A673 (cell line): ENCODE data around the gene UGP2.

ENCODE experiments used
- CTCF ChIP-seq: fragments of 300-800, 200-600 bp; sonication (generic); conservative IDR thresholded peaks from 2 replicates; pipeline ENCODE4 v1.5.1; 2017; ENCODE audit warnings: low read depth, mild to moderate bottlenecking, antibody characterized with exemption, low read length, moderate library complexity, mixed read lengths
- EZH2 ChIP-seq: fragments of 200-600 bp; sonication (generic); IDR thresholded peaks from 2 replicates; pipeline ENCODE4 v1.6.1; 2017; ENCODE audit warnings: borderline replicate concordance, low read depth, mild to moderate bottlenecking, mixed read lengths, antibody characterized with exemption, low read length; ENCODE audit not compliant: poor library complexity, severe bottlenecking

- TF ChIP-seq CTCF (no peak), EZH2 (no peak)
Measured at GRCh38 chr2:63914311-63914710, 72.6 kb downstream of the UGP2 start.
